Fibroblast of skin of abdomen (primary cell): Measurements from ENCODE around the gene PRPF18.

Experiments used
- DNase-seq: peaks from one replicate; pipeline ENCODE4 v3.0.0-alpha.2; 2013

PRPF18 gene

GRCh38 chr10:13644866-13645265 is 58.1 kb downstream of the PRPF18 start:
- no peak for DNase-seq

- no peak for DNase-seq
These were observed 61.7 kb downstream of the PRPF18 start for GRCh38 chr10:13648425-13648824.

- DNase-seq = no peak
These were observed 63.2 kb downstream of the PRPF18 start for GRCh38 chr10:13649844-13650520.

GRCh38 chr10:13650961-13651360 is 64.2 kb downstream of the PRPF18 start:
- no peak for DNase-seq

GRCh38 chr10:13651969-13652720 is 65.4 kb downstream of the PRPF18 start:
- DNase-seq = no peak

GRCh38 chr10:13652860-13653259 is 66.1 kb downstream of the PRPF18 start:
- DNase-seq = no peak

GRCh38 chr10:13654118-13654830 is 67.5 kb downstream of the PRPF18 start:
- DNase-seq = no peak

- no peak for DNase-seq
These were observed 68.1 kb downstream of the PRPF18 start for GRCh38 chr10:13654846-13655245.

- no peak for DNase-seq
These were observed 69.8 kb downstream of the PRPF18 start for GRCh38 chr10:13656337-13657100.

GRCh38 chr10:13657101-13657680 is 70.4 kb downstream of the PRPF18 start:
- DNase-seq = no peak

GRCh38 chr10:13658264-13658663 is 71.5 kb downstream of the PRPF18 start:
- DNase-seq = no peak

- no peak for DNase-seq
These were observed 72.3 kb downstream of the PRPF18 start for GRCh38 chr10:13658871-13659685.

GRCh38 chr10:13659887-13660550 is 73.3 kb downstream of the PRPF18 start:
- peak; percentile 76 for DNase-seq

- DNase-seq = peak; percentile 70
These were observed 73.8 kb downstream of the PRPF18 start for GRCh38 chr10:13660551-13660920.

GRCh38 chr10:13661256-13661655 is 74.5 kb downstream of the PRPF18 start:
- DNase-seq = peak; percentile 17

GRCh38 chr10:13665516-13666262 is 78.9 kb downstream of the PRPF18 start:
- no peak for DNase-seq

GRCh38 chr10:13668126-13668525 is 81.4 kb downstream of the PRPF18 start:
- DNase-seq = no peak

GRCh38 chr10:13669182-13669855 is 82.6 kb downstream of the PRPF18 start:
- DNase-seq = no peak

GRCh38 chr10:13669901-13670300 is 83.1 kb downstream of the PRPF18 start:
- DNase-seq = no peak

- no peak for DNase-seq
These were observed 83.5 kb downstream of the PRPF18 start for GRCh38 chr10:13670311-13670710.
